GM21529 (cell line): ENCODE results near the gene LRRFIP1.
"Not testable (repeated sequence)": the region's sequence is repeated elsewhere in the genome, so short reads cannot be mapped to it uniquely, and the experiment has no call there.

ENCODE experiments used
- ATAC-seq: cut with Tn5 transposase; IDR thresholded peaks from one replicate; pipeline ENCODE4 v1.9.1; 2021; ENCODE audit not compliant: unreplicated experiment

The LRRFIP1 gene

GRCh38 chr2:237597196-237598145 is 29.9 kb upstream of the LRRFIP1 start:
- ATAC-seq = no peak

- no peak for ATAC-seq
Measured at GRCh38 chr2:237598468-237599208, 28.7 kb upstream of the LRRFIP1 start.

GRCh38 chr2:237599465-237600110 is 27.8 kb upstream of the LRRFIP1 start:
- no peak for ATAC-seq

GRCh38 chr2:237600205-237600846 is 27.1 kb upstream of the LRRFIP1 start:
- ATAC-seq = no peak

- no peak for ATAC-seq
Measured at GRCh38 chr2:237601453-237602116, 25.8 kb upstream of the LRRFIP1 start.

GRCh38 chr2:237602409-237602808 is 25.0 kb upstream of the LRRFIP1 start:
- ATAC-seq = no peak

GRCh38 chr2:237603049-237603717 is 24.2 kb upstream of the LRRFIP1 start:
- ATAC-seq = no peak

GRCh38 chr2:237603718-237604362 is 23.5 kb upstream of the LRRFIP1 start:
- no peak for ATAC-seq

- ATAC-seq = no peak
Measured at GRCh38 chr2:237604391-237604790, 23.0 kb upstream of the LRRFIP1 start.

GRCh38 chr2:237604960-237605359 is 22.4 kb upstream of the LRRFIP1 start:
- ATAC-seq = no peak

GRCh38 chr2:237606522-237606921 is 20.9 kb upstream of the LRRFIP1 start:
- not testable (repeated sequence) for ATAC-seq

GRCh38 chr2:237612527-237613357 is 14.6 kb upstream of the LRRFIP1 start:
- ATAC-seq = no peak

- no peak for ATAC-seq
Measured at GRCh38 chr2:237613679-237614078, 13.7 kb upstream of the LRRFIP1 start.

- ATAC-seq = no peak
Measured at GRCh38 chr2:237614151-237614720, 13.2 kb upstream of the LRRFIP1 start.

- ATAC-seq = no peak
Measured at GRCh38 chr2:237615631-237616249, 11.6 kb upstream of the LRRFIP1 start.

GRCh38 chr2:237616373-237616733 is 11.0 kb upstream of the LRRFIP1 start:
- ATAC-seq = no peak

- ATAC-seq = no peak
Measured at GRCh38 chr2:237616734-237617586, 10.4 kb upstream of the LRRFIP1 start.
